GM23338 (cell line): Measurements from ENCODE around the gene SMOC2. TPM values are rescaled to one million over a fixed set of nuclear protein-coding genes. Genes with fewer than 3 reads are reported as not detected.

Experiments
- ATAC-seq: fragments of 200-7000 bp; cut with Tn5 transposase; 3 replicates; pipeline ENCODE4 v1.9.1; 2020
- DNase-seq: peaks from one replicate; pipeline ENCODE4 v3.0.0-alpha.2; 2015; ENCODE audit warnings: low spot score
- H2AFZ ChIP-seq: fragments of 200-600 bp; sonication (generic); 2 replicates; pipeline ENCODE4 v1.8.0; 2016; ENCODE audit warnings: antibody characterized with exemption, mild to moderate bottlenecking, moderate library complexity
- H3F3A ChIP-seq: fragments of 200-600 bp; sonication (generic); replicated peaks from 2 replicates; pipeline ENCODE4 v1.8.0; 2017; ENCODE audit warnings: antibody characterized with exemption, mixed run types, low read depth
- H3K27ac ChIP-seq: fragments of 200-600 bp; sonication (generic); 2 replicates; pipeline ENCODE4 v1.6.1; 2016; ENCODE audit warnings: low read depth
- H3K27me3 ChIP-seq: fragments of 200-600 bp; sonication (generic); 2 replicates; pipeline ENCODE4 v1.8.0; 2016; ENCODE audit warnings: mild to moderate bottlenecking, mixed run types, moderate library complexity; ENCODE audit not compliant: insufficient read depth
- H3K36me3 ChIP-seq: fragments of 200-600 bp; sonication (generic); 2 replicates; pipeline ENCODE4 v1.8.0; 2016; ENCODE audit warnings: mild to moderate bottlenecking; ENCODE audit not compliant: insufficient read depth
- H3K4me1 ChIP-seq: fragments of 200-600 bp; sonication (generic); 2 replicates; pipeline ENCODE4 v1.8.0; 2016; ENCODE audit warnings: mild to moderate bottlenecking, moderate library complexity; ENCODE audit not compliant: insufficient read depth
- H3K4me2 ChIP-seq: fragments of 200-600 bp; sonication (generic); 2 replicates; pipeline ENCODE4 v1.7.1; 2017; ENCODE audit warnings: mixed run types
- H3K4me3 ChIP-seq: fragments of 200-600 bp; sonication (generic); 2 replicates; pipeline ENCODE4 v1.6.1; 2016; ENCODE audit warnings: mixed run types
- H3K79me2 ChIP-seq: fragments of 200-600 bp; sonication (generic); replicated peaks from 2 replicates; pipeline ENCODE4 v1.8.0; 2017; ENCODE audit warnings: mild to moderate bottlenecking; ENCODE audit not compliant: insufficient read depth
- H3K9me2 ChIP-seq: fragments of 200-600 bp; sonication (generic); 2 replicates; pipeline ENCODE4 v1.8.0; 2017; ENCODE audit not compliant: insufficient read depth
- H4K20me1 ChIP-seq: fragments of 200-600 bp; sonication (generic); replicated peaks from 2 replicates; pipeline ENCODE4 v1.8.0; 2017; ENCODE audit warnings: mild to moderate bottlenecking; ENCODE audit not compliant: insufficient read depth
- H3K27ac Mint-ChIP-seq: 2 replicates; pipeline ENCODE4 v1.8.0; 2020; ENCODE audit warnings: inconsistent platforms, mild to moderate bottlenecking, moderate library complexity, mixed read lengths
- H3K27me3 Mint-ChIP-seq: 3 replicates; pipeline ENCODE4 v1.8.0; 2022; ENCODE audit warnings: low read depth, mild to moderate bottlenecking, moderate library complexity, mixed read lengths, inconsistent platforms; ENCODE audit not compliant: insufficient read depth, poor library complexity
- H3K36me3 Mint-ChIP-seq: 3 replicates; pipeline ENCODE4 v1.8.0; 2021; ENCODE audit warnings: low read depth, mild to moderate bottlenecking, inconsistent platforms, moderate library complexity, mixed read lengths
- H3K4me1 Mint-ChIP-seq: 3 replicates; pipeline ENCODE4 v1.8.0; 2020; ENCODE audit warnings: mild to moderate bottlenecking, inconsistent platforms, mixed read lengths
- H3K4me3 Mint-ChIP-seq: 3 replicates; pipeline ENCODE4 v1.8.0; 2021; ENCODE audit warnings: moderate library complexity, mild to moderate bottlenecking, inconsistent platforms, mixed read lengths
- H3K9me3 Mint-ChIP-seq: 3 replicates; pipeline ENCODE4 v1.8.0; 2020; ENCODE audit warnings: moderate library complexity, mild to moderate bottlenecking, inconsistent platforms, mixed read lengths
- CTCF ChIP-seq, 2 experiments: fragments of 200-600 bp in 1 of 2; sonication (generic) in 1 of 2; conservative IDR thresholded peaks; 2 replicates each; pipeline versions ENCODE4 v1.5.1 to v1.6.1; 2016 to 2017; ENCODE audit warnings: antibody characterized with exemption in 2 of 2, low read depth in 2 of 2, mild to moderate bottlenecking in 2 of 2, moderate library complexity in 1 of 2
- ETS1 ChIP-seq: IDR thresholded peaks from 2 replicates; pipeline ENCODE4 v1.6.1; 2016; ENCODE audit warnings: antibody characterized with exemption
- EZH2 ChIP-seq: fragments of 200-600 bp; sonication (generic); IDR thresholded peaks from one replicate; pipeline ENCODE4 v1.8.0; 2017; ENCODE audit warnings: antibody characterized with exemption, mild to moderate bottlenecking, low read depth; ENCODE audit not compliant: unreplicated experiment
- EZH2phosphoT487 ChIP-seq: fragments of 200-600 bp; sonication (generic); IDR thresholded peaks from one replicate; pipeline ENCODE4 v1.8.1; 2018; ENCODE audit warnings: antibody characterized with exemption; ENCODE audit not compliant: unreplicated experiment
- JUNB ChIP-seq: IDR thresholded peaks from one replicate; pipeline ENCODE4 v1.6.1; 2016; ENCODE audit warnings: antibody characterized with exemption; ENCODE audit not compliant: unreplicated experiment
- NANOG ChIP-seq: IDR thresholded peaks from 2 replicates; pipeline ENCODE4 v1.6.1; 2016; ENCODE audit warnings: antibody characterized with exemption, borderline replicate concordance
- POLR2AphosphoS5 ChIP-seq: IDR thresholded peaks from 2 replicates; pipeline ENCODE4 v1.6.1; 2016; ENCODE audit warnings: antibody characterized with exemption, low read depth
- REST ChIP-seq: IDR thresholded peaks from one replicate; pipeline ENCODE4 v1.6.1; 2018; ENCODE audit warnings: antibody characterized with exemption; ENCODE audit not compliant: unreplicated experiment
- STAT1 ChIP-seq: IDR thresholded peaks from one replicate; pipeline ENCODE4 v1.6.1; 2016; ENCODE audit warnings: antibody characterized with exemption; ENCODE audit not compliant: unreplicated experiment
- ZNF114 ChIP-seq: fragments of 250-450 bp; sonication (Bioruptor Pico); IDR thresholded peaks from 2 replicates; pipeline ENCODE4 v1.5.0; 2020; ENCODE audit warnings: mild to moderate bottlenecking, moderate library complexity
- polyA plus RNA-seq: library from polyadenylated mRNA; unstranded; fragments of >200 nt; fragmentation: Nextera tagmentation; extraction: Ambion mirVana; gene quantifications from 2 replicates; pipeline ENCODE4 v1.2.1, GENCODE V29; 2016
- total RNA-seq: library from RNA; depleted of rRNA; stranded (reverse); fragments of >200 nt; shearing (Covaris generic); gene quantifications from 2 replicates; pipeline ENCODE4 v1.2.3, GENCODE V29; 2014

Gene SMOC2
- total and polyA plus RNA-seq, 2 experiments from 2014 or later = 4.3 to 6.5 TPM

- no peaks in the 10 kb centered on the region for H3K79me2 ChIP-seq
- TF ChIP-seq REST = no peak
- TF ChIP-seq ZNF114 (CRISPR knock-in tag) = no peak
- TF ChIP-seq JUNB = no peak
- no peak for TF ChIP-seq CTCF (conservative IDR thresholded peaks at IDR 0.05; ENCODE audit: low read depth in 2 of 2)
- no peak for TF ChIP-seq EZH2phosphoT487
- no peak for TF ChIP-seq NANOG
- TF ChIP-seq EZH2 = no peak
- TF ChIP-seq ETS1 = no peak
- no peak for TF ChIP-seq STAT1
- no peak for TF ChIP-seq POLR2AphosphoS5
- H3K36me3 ChIP-seq = no peaks in the 10 kb centered on the region
- H3K4me1 ChIP-seq = peaks cover 13% of the 10 kb centered on the region; the same call in 1 of the 2 replicates
- H4K20me1 ChIP-seq = no peaks in the 10 kb centered on the region
- H3K4me2 ChIP-seq = no peak overlapping the region
- no peaks in the 10 kb centered on the region for H3F3A ChIP-seq
- no peaks in the 10 kb centered on the region for H3K27me3 ChIP-seq
- H3K9me2 ChIP-seq = peaks cover 8% of the 10 kb centered on the region
- no peaks in the 10 kb centered on the region for H3K27me3 Mint-ChIP-seq
- no peak overlapping the region for H3K4me3 Mint-ChIP-seq
- H3K9me3 Mint-ChIP-seq = no peaks in the 10 kb centered on the region
- DNase-seq = no peak
- peaks cover 38% of the 10 kb centered on the region for H3K4me1 Mint-ChIP-seq
- H2AFZ ChIP-seq = peak overlapping the region; percentile 72; the same call in 1 of the 2 replicates
- no peak; the same call in 2 of the 3 replicates for ATAC-seq
- no peak overlapping the region for H3K4me3 ChIP-seq
- H3K27ac Mint-ChIP-seq = no peak overlapping the region
- no peak overlapping the region for H3K27ac ChIP-seq
- H3K36me3 Mint-ChIP-seq = no peaks in the 10 kb centered on the region
Measured at GRCh38 chr6:168686831-168687730, 246.1 kb downstream of the SMOC2 start.
